ENCODE measurements around the gene FSCN2.

Gene FSCN2

GRCh38 chr17:81482673-81483072 is 45.5 kb upstream of the FSCN2 start:
- H3F3A ChIP-seq (ENCODE audit: insufficient read depth, low read length), result no peaks in the 10 kb centered on the region
- H3K4me2 ChIP-seq (ENCODE audit: low read length), result no peak overlapping the region
- no peaks in the 10 kb centered on the region for H4K20me1 ChIP-seq (ENCODE audit: insufficient read depth, low read length)
- no peaks in the 10 kb centered on the region for H3K9me2 ChIP-seq (ENCODE audit: low read depth, low read length)
- no peaks in the 10 kb centered on the region; the same call in 1 of the 2 replicates for H3K27me3 ChIP-seq (ENCODE audit: insufficient read depth, low read length)
- TF ChIP-seq CTCF (IDR thresholded peaks at IDR 0.05; ENCODE audit: low read length) (no peak), EZH2 (IDR thresholded peaks at IDR 0.05; ENCODE audit: borderline replicate concordance, low read length) (no peak)
- peaks cover 14% of the 10 kb centered on the region for H3K4me1 ChIP-seq (ENCODE audit: insufficient read depth, low read length, severe bottlenecking)
- no peak overlapping the region for H3K9ac ChIP-seq (ENCODE audit: low read length)
- no peak overlapping the region for H3K27ac ChIP-seq (ENCODE audit: low read depth, low read length, poor library complexity, severe bottlenecking)
- no peaks in the 10 kb centered on the region for H3K9me3 ChIP-seq (ENCODE audit: low read length)
- H3K4me3 ChIP-seq (ENCODE audit: low read depth, low read length, poor library complexity, severe bottlenecking), result no peak overlapping the region
- no peak overlapping the region for H2AFZ ChIP-seq (ENCODE audit: low read length)
- H3K79me2 ChIP-seq (ENCODE audit: insufficient read depth, low read length), result no peaks in the 10 kb centered on the region
- no peaks in the 10 kb centered on the region for H3K36me3 ChIP-seq (ENCODE audit: insufficient read depth, low read length)

- Histone ChIP-seq H3K4me3 (ENCODE audit: low read depth, low read length, poor library complexity, severe bottlenecking) (no peak overlapping the region), H3K27me3 (ENCODE audit: insufficient read depth, low read length) (no peaks in the 10 kb centered on the region), H3K9ac (ENCODE audit: low read length) (no peak overlapping the region), H2AFZ (ENCODE audit: low read length) (no peak overlapping the region), H4K20me1 (ENCODE audit: insufficient read depth, low read length) (no peaks in the 10 kb centered on the region), H3K9me3 (ENCODE audit: low read length) (no peaks in the 10 kb centered on the region), H3K79me2 (ENCODE audit: insufficient read depth, low read length) (no peaks in the 10 kb centered on the region), H3K4me2 (ENCODE audit: low read length) (peak overlapping the region; percentile 78; the same call in 1 of the 2 replicates), H3K4me1 (ENCODE audit: insufficient read depth, low read length, severe bottlenecking) (peaks cover 18% of the 10 kb centered on the region), H3K27ac (ENCODE audit: low read depth, low read length, poor library complexity, severe bottlenecking) (no peak overlapping the region), H3F3A (ENCODE audit: insufficient read depth, low read length) (no peaks in the 10 kb centered on the region), H3K9me2 (ENCODE audit: low read depth, low read length) (no peaks in the 10 kb centered on the region), H3K36me3 (ENCODE audit: insufficient read depth, low read length) (no peaks in the 10 kb centered on the region)
- TF ChIP-seq CTCF (IDR thresholded peaks at IDR 0.05; ENCODE audit: low read length) (no peak), EZH2 (IDR thresholded peaks at IDR 0.05; ENCODE audit: borderline replicate concordance, low read length) (no peak)
Measured at GRCh38 chr17:81483085-81483861, 44.9 kb upstream of the FSCN2 start.

- Histone ChIP-seq H2AFZ (ENCODE audit: low read length) (no peak overlapping the region), H4K20me1 (ENCODE audit: insufficient read depth, low read length) (no peaks in the 10 kb centered on the region), H3K4me2 (ENCODE audit: low read length) (peak overlapping the region; percentile 78), H3K27me3 (ENCODE audit: insufficient read depth, low read length) (no peaks in the 10 kb centered on the region), H3F3A (ENCODE audit: insufficient read depth, low read length) (no peaks in the 10 kb centered on the region), H3K4me3 (ENCODE audit: low read depth, low read length, poor library complexity, severe bottlenecking) (peak overlapping the region; percentile 53), H3K27ac (ENCODE audit: low read depth, low read length, poor library complexity, severe bottlenecking) (no peak overlapping the region), H3K9me3 (ENCODE audit: low read length) (no peaks in the 10 kb centered on the region), H3K36me3 (ENCODE audit: insufficient read depth, low read length) (no peaks in the 10 kb centered on the region), H3K79me2 (ENCODE audit: insufficient read depth, low read length) (no peaks in the 10 kb centered on the region), H3K4me1 (ENCODE audit: insufficient read depth, low read length, severe bottlenecking) (peaks cover 21% of the 10 kb centered on the region), H3K9me2 (ENCODE audit: low read depth, low read length) (no peaks in the 10 kb centered on the region), H3K9ac (ENCODE audit: low read length) (peak overlapping the region; percentile 49; the same call in 1 of the 2 replicates)
- no peak for TF ChIP-seq EZH2 (IDR thresholded peaks at IDR 0.05; ENCODE audit: borderline replicate concordance, low read length)
- no peak for TF ChIP-seq CTCF (IDR thresholded peaks at IDR 0.05; ENCODE audit: low read length)
Measured at GRCh38 chr17:81483862-81484194, 44.3 kb upstream of the FSCN2 start.
